AG08395 (cell line): ENCODE measurements around the gene DDC.

Source experiments
- DNase-seq: peaks from one replicate; pipeline ENCODE4 v3.0.0; 2012; ENCODE audit warnings: mixed read lengths, low spot score

DDC gene, protein sequence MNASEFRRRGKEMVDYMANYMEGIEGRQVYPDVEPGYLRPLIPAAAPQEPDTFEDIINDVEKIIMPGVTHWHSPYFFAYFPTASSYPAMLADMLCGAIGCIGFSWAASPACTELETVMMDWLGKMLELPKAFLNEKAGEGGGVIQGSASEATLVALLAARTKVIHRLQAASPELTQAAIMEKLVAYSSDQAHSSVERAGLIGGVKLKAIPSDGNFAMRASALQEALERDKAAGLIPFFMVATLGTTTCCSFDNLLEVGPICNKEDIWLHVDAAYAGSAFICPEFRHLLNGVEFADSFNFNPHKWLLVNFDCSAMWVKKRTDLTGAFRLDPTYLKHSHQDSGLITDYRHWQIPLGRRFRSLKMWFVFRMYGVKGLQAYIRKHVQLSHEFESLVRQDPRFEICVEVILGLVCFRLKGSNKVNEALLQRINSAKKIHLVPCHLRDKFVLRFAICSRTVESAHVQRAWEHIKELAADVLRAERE

DNA sequence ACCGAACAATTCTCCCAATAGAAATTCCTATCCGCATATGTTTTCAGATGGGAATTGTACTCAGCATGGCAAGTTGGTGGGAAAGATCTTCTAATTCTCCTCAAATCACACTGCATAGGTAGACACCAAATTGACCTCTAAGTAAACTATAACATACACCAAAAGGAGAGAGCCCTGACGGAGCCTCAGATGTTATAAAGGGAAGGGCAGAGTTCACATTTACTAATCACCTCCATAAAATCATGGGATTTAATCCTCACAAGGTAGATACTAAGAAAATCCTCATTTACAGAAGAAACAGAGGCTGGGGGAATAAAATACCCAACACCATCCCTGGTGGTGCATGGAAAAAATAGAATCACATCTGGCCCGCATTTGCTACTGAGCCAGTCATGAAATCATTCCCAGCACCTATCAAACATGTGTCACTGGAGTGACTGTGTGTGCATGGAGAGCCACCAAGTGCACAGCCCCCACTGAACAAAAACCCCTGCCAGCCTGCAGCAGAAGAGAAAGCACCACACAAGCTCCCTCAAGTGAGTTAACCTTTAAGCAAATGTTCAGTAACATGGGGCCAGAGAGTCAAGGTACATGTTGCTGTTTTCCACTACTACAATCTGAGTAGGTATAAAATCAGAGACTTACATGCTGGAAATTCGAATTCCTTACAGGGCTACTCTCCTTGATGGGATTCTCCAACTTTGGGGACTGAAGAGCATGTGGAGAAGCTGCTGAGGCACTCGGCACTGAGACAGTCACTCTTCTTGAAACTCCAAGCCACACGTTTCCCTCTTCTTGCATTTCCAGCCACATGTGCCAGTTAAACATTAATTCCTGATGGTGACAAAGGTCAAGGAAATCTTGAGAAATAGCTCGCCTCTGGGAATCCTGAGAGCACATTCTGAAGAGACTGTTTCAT is at the start of gene DDC:
Gene DDC, minus strand, starts transcription at position 766 of the 919 bp plus-strand sequence. CDS start 21,320 bp downstream, outside the sequence.
- no peak for DNase-seq

DNA sequence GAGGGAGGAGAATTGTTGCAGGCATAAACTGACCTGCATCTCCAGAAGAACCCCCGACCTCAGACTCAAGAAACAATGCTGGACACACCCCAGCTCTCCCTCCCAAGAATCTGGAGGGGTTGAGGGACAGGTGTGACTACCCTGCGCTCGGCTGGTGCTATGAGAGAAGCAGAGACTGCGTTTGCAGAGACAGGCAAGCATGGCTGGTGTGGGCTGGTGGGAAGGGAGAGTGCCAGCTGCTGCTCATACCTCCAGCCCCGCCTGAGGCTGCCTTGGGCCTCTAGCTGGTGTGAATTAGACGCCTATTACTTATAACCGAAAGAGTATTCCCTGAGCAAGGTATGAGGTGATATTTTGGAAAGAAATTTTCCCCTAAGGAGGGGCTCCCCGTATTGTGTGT is 48.3 kb upstream of the DDC start:
- DNase-seq: no peak

DNA sequence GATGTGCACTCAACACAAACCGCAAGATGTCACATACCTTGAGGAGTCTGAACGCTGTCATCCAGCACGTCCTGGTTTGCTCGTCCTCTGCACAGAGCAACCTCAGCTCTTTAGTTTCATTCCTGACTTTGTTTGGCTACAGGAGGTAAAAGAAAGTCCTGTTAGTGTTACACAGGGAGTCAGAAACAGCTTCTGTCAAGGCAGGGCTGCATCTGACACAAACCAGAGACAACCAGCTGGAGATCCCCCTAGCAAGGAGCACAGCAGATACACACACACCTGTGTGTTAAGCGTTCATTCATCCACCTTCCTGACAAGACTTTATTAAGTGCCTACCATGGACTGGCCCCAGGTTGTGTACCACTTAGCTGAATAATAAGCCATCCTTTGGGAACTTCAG is 47.5 kb upstream of the DDC start:
- no peak for DNase-seq

DNA sequence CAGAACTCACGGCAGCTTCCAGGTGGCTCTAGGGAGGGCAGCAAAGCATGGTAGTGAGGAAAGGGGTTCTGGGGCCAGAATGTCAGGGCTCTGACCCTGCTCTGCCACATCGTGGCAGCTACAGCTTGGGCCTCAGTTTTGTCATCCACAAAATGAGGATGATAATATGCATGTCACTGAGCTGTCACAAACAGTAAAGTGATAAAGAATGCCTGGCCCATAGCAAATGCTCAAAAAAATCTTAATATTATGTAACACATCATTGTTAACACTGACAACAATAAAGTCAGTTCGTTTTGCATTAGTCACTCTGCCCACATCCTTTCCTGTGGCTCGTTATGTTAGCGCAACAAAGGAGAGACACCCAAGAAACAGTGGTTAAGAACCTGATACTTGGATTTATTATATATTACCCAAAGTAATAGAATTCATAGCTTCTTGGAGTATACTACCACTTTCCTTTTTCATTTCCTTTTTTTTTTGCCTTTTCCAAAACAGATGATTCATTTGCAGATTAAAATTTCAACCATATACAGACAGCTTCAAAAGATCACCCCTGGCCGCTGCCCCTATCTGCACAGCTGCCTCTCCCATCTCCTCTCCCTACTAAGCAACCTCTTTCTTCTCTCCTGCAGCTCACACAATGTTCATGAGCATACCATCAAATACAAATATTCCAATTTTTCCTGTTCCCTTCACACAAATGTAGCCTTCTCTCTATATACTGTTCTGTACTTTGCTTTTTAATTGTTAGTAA is 45.5 kb upstream of the DDC start:
- peak; percentile 63 for DNase-seq

DNA sequence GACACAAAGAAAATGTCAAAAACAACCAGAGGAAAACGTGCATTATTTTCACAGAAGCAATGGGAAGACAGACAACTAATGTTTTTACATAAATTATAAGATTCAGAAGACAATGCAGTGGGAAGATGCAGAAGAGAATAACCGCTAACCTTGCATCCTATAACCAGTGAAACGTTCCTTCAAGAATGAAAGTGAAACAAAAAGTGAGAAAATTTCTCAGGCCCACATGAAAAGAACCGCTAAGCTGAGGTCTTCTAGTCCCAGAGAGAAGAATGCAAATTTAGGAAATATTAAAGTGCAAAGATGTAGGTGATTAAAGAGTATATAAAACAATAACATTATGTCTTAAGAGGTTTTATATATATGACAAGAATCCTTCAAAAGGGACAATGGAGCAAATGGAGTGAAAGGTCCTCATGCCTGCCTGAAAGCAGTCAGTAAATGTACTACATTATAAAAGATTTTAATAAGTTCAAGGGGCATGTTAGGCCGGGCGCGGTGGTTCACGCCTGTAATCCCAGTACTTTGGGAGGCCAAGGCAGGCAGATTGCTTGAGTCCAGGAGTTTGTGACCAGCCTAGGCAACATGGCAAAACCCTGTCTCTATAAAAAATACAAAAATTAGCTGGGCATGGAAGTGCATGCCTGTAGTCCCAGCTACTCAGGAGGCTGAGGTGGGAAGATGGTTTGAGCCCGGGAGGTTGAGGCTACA is 43.1 kb upstream of the DDC start:
- no peak for DNase-seq

DNA sequence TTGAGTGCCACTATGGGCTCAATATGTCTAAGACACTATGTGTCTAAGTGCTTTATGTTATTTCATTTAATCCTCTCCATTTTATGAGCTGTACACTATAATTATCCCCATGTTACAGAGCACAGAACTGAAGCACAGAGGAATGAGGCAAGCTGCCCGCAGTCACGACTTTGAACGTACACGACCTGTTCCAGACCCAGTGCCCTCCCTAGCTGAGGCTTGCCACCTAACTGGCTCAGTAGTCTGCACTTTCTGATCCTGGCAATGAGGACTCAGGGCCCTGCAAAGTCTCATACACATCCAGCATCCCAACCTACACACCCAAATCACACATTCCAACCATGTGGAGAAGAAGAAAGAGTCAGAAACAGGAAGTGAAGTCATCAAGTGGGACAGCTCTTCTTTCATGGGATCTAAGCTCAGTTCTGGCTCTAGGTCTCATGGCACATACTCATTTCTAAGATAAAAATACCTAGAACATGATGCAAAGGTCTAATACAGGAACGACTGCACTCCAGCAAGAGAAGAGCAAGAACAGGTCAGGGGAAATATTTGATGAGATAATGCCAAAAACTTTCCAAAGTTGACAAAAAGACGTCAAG is 42.4 kb upstream of the DDC start:
- no peak for DNase-seq

DNA sequence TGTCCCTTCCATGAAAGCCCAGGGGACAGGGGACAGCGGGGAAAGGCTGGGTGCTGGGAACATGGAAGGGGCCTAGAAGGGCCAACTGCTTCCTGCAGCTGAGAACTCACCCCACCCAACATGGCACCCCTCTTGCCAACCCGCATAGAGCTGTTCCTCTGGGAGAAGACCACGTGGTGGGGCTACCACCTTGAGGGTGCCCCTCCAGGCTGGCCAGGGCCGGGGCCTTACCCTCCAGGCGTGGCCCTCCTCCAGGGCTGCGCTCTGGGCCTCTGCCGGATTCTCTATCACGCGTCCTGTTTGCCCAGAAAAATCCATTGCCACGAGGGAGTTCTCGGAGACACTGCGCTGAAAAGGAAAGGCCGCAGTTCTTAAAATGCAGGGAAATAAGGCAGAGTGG is 39.9 kb upstream of the DDC start:
- no peak for DNase-seq

DNA sequence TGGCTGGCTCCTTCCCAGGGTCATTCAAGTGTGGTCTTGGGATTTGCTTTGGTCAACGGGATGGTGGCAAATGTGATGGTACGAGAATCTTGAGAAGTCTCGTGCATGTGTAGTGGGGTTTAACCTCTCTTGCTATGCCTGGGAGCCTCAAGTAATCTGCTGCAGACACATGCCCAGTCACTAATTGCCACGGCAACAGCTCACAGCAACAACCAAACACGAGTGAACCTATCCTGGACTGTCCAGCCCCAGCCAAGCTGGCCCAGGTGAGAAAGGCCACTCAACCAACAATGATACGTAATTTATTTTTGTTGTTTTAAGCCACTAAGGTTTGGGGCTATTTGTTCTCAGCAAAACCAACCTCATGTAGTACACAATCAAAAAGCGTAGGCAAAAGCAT is 38.1 kb upstream of the DDC start:
- no peak for DNase-seq

DNA sequence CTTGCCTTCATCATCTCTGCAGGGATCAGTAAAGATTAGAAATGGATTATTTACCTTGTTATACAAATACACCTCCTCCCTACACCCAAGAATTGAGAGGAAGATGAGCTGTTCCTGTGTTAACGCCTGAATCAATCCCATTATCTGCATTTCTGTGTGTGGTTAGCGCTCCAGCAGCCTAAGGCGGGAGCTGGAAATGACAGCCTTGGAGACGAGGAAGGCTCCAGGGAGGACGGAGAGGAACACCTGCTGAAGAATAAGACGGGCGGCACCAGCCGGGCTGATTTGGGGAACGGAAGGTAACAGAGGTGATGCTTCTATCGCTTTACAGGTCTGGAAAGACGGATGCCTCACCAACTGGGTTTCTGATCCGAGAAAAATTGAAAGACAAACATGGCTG is 34.2 kb upstream of the DDC start:
- DNase-seq: no peak

DNA sequence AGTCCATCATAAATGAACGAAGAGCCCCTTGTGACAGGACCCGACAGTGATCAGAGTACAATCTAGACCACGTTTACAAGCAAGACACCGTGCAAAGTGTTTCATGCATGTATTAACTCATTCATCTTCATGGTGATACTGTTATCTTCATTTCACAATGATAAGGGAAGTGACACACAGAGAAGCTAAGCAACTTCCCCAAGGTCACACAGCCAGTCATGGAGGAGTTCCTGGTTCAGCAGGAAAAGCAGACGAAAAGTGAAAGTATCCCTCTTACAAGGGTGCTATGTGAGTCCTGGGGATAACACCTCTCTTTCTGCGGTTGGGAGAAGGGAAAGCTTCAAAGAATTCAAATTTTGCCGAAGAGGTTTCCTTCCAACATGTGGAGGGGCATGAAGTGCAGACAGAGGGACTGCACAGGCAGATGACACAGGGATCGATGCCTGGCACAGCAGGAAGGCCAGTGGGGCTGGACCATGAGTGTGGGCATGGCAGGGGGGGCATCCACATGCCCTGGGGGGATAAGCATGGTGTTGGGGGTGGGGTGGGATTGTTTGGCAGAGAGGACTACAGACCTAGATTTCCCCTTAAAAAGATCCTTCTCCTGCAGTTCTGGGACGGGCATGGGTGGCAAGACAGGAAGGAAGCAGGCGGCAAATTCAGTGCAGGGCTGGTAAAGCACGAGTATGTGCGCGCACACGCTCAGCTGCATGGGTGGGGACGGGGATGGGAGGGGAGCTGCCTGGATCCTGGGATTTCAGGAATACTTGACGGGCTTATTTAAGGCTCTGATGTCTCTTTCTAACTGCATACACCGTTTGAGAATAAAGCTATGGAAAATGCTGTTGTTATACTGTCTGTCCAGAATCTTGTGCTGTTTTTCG is 33.5 kb upstream of the DDC start:
- DNase-seq: no peak

DNA sequence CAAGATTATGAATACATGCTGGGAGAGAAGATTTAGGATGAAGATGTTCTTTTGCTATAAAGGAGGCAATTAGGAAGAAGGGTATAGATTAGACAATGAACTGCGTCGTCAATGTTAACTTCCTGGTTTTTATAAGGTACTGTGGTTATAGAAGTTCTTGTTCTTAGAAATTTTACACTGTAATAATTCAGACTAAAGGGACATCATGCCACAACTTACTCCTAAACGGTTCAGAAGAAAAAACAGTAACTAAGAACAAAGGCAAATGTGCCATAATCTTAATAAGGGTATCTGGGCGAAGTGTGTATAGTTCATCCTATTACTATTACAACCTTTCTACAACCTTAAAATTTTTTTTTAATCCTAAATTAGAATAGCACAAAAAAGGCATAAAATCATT is 31.3 kb upstream of the DDC start:
- no peak for DNase-seq

DNA sequence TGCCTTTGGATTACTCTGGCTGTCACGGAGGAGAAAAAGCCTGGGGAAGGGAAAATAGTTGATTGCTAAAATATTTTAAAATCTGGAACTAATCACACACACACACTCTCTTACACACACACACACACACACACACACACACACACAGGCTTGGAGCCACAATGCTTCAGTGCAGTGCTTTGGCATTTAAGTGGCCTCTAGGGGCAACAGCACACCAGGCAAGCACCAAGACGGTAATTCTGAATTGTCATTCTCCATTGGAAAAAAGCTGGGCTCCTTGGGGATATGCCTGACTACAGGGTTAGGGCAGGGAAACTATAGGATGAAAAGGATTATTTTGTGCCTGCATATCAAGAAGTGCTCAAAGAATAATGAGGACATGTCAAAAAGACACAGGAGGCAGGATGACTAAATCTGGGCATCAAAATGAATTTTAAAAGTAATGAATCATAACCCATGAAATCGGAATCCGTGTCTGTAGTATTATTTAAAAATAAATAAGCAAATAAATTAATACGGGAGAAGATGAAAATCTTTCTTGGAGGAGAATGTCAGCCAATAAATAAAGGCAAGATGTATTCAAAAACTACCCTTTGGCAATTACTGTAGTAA is 30.4 kb upstream of the DDC start:
- peak; percentile 54 for DNase-seq

DNA sequence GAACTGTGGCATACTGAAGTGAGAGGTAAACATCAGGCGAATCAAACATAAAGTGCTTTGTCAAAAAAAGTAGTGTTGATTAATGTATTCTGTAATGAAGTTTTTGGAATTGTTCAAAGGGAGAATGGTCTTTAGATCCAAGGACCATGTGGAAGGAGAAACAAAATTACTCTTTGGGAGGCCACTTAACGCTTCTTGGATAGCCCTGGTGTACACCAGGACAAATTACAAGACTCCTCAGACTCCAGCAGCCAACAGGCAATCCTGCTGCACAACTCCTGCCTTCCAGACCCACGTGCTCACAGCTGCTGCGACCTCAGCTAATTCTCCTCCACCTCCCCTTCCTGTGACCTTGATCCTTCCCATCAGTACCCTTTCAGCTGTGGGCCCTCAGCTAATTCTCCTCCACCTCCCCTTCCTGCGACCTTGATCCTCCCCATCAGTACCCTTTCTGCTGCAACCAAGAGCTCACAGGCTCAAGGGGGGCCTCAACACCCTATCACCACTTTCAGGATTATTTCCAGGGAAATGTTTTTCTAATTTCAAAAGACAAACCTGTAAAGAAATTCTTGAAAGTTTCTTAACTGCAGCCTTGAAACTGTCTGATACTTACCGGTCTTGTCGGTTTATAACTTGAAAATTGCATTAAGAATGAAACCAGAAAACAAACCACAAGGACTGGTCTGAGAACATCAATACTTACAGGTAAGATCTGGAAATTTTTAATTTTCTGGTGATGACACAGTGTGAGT is 29.7 kb upstream of the DDC start:
- no peak for DNase-seq

DNA sequence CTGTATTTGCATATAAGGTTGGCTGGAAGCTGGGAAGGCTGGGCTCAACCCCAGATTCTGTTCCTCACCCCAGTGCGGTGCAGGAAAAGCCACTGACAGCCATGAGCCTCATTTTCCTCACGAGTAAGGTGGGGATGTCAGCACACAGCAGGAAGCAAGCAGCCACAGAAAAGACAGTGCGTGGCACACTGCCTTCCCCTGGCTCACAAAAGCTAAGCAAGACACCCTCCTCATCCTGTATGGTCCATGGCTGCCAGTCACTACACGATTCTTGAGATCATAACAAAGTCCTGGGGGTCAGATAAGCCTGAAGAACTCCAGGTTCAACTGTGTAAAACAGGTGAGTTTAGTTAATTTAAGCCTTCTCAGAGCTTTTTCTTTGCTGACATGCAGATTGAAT is 28.9 kb upstream of the DDC start:
- DNase-seq: no peak

DNA sequence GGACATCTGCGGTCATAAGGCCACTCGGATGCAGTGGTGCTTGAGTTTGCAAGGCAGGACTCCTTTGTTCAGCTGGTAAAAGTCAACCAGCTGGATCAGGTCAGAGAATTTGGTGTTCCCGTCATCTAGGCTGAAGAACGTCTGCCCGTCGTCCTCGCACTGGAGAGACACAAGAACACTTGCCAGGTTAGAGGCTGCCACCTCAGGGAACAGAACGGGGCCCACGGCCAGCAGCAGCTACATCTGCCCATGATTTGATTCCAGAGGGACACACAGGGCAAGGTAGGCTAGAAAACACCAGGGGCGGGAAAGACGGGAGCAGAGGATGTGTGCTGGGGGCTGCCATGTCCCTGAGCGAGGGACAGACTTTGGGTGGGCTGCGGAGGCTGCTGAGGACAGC is 27.7 kb upstream of the DDC start:
- no peak for DNase-seq

DNA sequence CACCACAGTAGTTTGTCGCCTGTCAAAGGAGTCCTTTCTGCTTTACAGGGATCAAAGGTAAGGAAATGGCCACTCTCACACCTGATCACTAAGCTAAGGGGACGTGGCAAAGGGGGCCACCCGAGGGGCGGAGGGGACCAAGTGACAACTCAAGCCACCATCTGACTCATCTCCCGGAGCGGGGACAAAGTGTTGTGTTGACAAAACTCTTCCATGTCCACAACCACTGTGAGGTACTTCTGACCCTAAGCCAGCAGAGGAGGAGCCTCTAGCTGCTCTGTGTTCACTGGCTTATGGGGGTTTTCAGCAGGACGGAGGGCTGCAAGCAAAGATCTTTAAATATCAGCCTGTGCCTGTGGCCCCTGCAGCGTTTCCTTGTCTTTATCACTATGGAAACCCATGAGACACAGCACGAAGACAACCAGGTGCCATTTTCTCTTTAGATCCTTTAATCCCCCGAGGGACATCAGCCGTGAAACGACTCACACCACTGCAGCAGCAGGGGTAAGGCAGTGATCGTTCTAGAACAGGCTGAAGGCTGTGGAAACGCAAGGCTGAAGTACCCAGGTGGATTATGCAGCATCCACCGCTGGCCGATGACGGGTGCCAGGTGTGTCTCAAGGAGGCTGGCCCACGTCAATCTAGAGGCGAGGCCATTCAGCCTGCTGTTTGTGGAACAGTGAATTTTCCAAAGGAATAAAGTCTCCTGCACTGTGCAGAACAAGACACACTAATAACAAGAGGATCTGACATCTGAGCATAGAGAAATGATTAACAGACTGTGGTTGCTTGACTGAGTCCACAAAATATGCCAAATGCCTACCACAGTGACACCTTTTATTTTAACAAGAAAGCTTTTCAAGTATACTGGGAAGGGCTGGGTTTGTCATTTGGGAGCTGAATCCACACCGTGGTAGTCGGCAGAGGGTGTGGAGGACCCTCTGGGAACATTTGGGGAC is 26.6 kb upstream of the DDC start:
- DNase-seq: no peak

DNA sequence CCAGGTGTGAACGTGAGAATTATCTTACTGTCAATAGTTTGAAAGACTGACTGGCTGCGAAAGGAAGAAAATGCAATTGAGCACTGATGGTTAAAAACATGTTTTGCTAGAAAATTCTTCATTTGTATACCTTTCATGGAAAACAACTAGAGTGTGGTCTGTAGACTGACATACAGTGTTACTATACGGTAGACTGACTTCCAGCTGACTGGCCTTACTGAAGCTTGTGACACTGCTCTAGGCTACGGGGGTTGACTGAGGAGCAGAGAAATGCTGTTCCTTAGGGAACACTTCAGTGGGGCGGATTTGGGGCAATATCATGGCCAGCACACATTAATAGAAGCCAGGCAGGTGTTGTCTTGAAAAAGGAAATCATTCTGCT is 25.9 kb upstream of the DDC start:
- DNase-seq: no peak

DNA sequence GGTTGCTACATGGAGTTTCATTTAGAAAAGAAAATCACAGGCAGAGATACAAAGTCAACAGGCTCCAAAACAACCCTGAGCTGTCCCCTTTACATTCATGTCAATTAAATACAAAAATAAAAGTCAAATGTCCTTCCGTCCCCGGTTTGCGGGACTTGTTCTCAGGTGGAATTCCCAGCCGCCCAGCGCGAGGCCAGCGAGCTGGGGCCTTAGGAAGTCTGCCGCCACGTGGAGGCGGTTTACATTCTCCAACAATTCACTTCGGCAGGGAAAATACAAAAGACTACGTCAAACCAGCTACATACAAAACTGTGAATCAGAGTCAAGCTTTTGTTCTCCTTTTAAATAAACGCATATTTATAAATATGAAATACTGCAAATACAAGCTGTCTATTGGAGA is 25.3 kb upstream of the DDC start:
- DNase-seq: no peak
